HG03196 (cell line): Measurements from ENCODE around the gene AGBL5.

Experiments used
- ATAC-seq: cut with Tn5 transposase; IDR thresholded peaks from one replicate; pipeline ENCODE4 v1.9.1; 2021; ENCODE audit not compliant: unreplicated experiment

AGBL5 gene

GRCh38 chr2:27050996-27051901, at the start of gene AGBL5:
AGBL5 (plus strand) TSS chr2:27051668; CDS start chr2:27052959, 1,291 bp downstream.
- peak; percentile 63 for ATAC-seq

DNA sequence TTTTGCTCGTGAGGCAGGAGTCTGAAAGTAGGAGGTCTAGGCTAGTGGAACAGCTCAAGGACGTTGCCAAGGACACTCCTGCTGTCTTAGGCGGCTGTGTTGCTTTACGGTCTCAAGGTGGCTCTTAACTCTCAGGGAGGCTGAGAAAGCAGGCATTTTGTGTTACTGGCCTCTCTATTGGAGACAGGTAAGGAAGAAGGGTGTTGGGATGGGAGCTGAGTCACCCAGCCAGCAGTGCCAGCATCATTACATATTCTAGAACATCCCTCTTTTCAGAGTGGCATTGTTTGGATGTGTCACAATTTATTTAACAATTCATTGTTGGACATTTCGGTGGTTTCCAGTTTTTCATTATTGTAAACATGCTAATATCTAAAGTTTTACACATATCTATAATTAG, 49.5 kb upstream of the AGBL5 start:
- no peak for ATAC-seq

- no peak for ATAC-seq
These were observed 48.5 kb upstream of the AGBL5 start for GRCh38 chr2:27003007-27003406.

DNA sequence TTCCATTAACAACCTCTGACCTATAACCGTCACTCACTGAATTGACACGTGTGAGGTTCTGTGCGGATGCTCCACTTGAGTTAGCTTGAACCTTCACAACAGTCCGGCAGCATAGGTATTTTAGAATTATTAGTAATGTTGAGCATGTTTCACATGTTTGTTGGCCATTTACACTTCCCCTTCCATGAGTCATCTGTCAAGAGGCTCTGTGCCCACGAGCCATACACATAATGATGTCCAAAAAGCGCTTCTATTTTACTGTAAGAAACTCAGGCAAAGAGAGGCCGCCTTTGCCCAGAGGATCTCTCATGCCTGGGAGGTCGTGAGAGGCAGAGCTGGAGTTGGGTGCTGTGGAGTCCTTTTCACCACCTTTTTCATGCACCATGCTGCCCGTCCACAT, 47.6 kb upstream of the AGBL5 start:
- no peak for ATAC-seq

DNA sequence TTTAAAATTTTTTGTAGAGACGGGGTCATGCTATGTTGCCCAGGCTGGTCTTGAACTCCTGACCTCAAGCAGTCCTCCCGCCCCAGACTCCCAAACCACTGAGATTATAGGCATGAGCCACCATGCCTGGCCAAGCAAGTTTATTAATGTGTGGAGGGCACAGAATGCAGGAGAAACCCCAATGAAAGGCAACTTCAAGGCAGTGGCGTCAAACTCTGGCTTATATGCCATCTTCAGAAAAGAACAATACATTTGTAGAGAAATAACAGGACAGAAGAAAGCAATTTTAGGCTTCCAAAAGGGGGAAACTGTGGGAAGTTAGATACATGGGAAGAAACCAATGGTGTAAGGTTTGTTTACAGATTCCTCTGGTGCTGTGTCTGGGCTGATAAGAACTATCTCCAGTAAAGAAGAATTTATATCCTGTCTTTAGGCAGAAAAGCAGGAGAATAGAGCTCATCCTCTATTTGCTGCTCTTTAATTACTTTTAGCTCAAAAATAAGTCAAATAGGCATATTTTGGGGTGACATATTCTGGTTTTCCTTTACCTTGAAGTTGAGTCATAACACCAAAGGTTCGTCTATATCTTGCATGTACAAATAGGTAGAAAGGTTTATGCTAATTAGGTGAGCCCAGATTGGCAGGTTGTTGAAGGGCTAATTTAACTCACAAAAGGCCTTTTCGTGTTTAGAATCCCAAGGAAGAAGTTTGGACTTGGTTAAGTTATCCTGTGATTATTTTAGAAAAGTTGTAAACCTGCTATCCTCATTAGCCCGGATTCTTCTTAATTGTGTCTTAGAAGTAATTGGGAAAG, 44.7 kb upstream of the AGBL5 start:
- ATAC-seq = no peak

GRCh38 chr2:27007416-27008374, 43.8 kb upstream of the AGBL5 start:
- ATAC-seq = no peak

- ATAC-seq = no peak
These were observed 42.8 kb upstream of the AGBL5 start for GRCh38 chr2:27008678-27009077.

GRCh38 chr2:27009083-27009482, 42.4 kb upstream of the AGBL5 start:
- ATAC-seq = no peak

- no peak for ATAC-seq
These were observed 41.8 kb upstream of the AGBL5 start for GRCh38 chr2:27009716-27010115.

DNA sequence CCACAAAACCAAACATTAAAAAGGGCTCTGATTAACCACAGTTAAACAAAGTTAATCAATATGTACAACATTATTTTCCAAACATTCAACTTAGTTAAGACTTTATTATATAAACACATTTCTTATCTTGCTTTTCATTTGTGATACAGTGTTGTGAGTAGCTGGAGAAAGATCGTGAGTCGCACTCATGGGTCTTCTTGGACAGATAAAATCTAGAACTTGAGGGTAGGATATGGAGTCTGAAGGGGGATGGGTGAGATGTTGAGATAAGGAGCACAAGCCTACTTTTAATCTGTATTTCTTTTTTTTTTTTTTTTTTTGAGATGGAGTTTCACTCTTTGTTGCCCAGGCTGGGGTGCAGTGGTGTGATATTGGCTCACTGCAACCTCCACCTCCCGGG, 41.3 kb upstream of the AGBL5 start:
- no peak for ATAC-seq

- no peak for ATAC-seq
These were observed 37.7 kb upstream of the AGBL5 start for GRCh38 chr2:27013738-27014137.

DNA sequence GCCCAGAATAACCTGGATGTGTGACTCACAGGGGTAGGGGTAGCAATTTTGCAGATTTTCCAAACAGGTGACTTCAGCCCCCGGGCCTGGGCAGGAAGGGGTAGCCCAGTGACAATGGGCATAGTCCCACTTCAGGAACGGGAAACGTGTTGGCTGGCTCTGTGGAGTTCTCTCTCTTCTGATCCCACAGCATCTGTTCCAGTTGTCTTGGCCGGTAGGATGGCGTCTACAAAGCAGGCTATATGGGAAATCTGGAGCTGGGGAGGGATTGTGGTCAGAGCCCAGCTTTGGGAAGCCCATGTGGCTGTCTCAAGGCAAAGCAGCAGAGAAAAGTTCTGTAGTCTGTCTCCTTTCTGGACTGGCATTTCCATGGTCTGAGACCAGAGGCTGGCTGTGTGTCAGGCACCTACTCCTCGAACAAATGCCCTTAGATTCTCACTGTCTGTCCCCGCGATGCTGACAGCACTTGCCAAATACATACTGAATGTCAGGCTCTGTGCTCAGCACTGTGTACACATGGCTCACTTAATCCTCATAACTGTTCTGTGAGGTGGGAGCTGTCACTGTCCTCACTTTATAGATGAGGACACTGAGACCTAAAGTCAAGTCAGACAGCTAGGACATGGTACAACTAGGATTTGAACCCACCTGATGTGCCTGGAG, 36.6 kb upstream of the AGBL5 start:
- ATAC-seq = no peak

DNA sequence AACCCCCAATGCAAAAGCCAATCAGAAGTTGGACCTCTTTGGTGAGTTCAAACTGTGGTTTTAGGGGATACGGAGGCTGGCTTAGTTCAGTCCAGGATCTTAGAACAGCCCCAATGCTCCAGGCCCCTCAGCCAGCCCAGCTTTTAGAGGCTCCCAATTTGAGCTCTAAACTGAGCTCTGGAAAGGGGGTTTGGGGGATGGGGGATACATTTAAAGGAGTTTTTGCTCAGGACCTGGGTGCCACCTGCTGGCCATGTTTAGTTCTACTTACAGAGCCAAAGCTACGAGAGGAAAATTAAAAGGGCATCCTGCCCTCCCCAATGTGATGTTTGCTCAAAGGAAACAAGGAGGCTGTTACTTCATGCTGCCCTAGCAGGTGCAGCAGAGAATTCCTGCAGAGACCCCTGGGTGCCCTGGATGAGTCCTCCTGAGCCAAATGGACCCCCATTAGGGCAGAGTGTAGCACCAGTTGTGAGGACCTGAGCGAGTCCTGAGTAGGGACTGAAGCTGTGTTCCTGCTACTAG, 34.6 kb upstream of the AGBL5 start:
- no peak for ATAC-seq

DNA sequence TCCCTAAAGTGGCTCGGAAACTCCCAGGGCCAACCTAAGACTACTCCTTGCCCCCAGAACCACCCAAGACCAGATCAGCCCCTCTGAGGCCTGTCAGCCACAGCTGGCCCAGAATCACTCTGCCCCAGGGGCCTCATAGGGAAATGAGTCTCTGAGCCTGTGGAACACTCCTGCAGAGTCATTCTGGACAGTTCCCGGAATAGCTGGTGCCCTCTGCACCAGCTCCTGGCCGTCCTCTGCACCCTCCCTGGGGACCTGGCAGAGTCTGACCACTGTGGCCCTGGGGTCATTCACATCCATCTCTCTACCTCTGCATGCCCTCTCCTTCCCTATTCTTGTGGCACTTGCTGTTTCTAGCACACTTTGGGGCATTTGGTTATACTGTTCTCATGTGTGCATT, 33.3 kb upstream of the AGBL5 start:
- no peak for ATAC-seq

DNA sequence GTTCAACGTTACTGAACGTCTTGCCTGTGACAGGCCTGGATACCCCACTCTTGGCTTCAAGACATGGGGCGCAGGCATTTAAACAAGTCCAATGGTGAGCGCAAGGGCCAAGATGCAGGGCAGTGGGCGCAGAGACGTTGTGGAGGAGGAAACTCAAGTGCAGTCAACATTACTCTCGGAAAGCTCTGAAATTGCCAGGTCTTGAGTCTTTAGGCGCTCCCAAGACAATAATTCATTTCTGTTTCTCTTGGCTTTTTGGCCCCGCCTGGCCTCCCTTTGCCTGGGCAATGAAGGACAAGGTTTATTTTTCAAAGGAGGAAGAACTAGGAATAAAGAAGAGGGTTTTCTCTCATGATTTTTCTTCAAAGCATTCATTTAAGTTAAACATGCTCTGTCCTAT, 32.0 kb upstream of the AGBL5 start:
- no peak for ATAC-seq

GRCh38 chr2:27019931-27020855, 31.3 kb upstream of the AGBL5 start:
- ATAC-seq = no peak

- no peak for ATAC-seq
These were observed 30.0 kb upstream of the AGBL5 start for GRCh38 chr2:27021253-27022049.

- no peak for ATAC-seq
These were observed 27.7 kb upstream of the AGBL5 start for GRCh38 chr2:27023740-27024139.
